TTC549 (cell line): Measurements from ENCODE around the gene RUFY3.
A peak's percentile ranks its signal among the peaks of the same experiment; 100 is the strongest.
"Not testable (repeated sequence)": the region's sequence is repeated elsewhere in the genome, so short reads cannot be mapped to it uniquely, and the experiment has no call there.

ENCODE experiments used
- FAIRE-seq: peaks from 2 replicates; lab custom pipeline; 2012; peaks lifted over from hg19 to GRCh38; lab: Jason Lieb, UNC

RUFY3 gene

GRCh38 chr4:70721747-70722146 lies at the start of gene RUFY3:
Gene RUFY3 (plus strand): TSS chr4:70721964. CDS start chr4:70722574, 610 bp downstream.
- FAIRE-seq = peak; percentile 94

- no peak for FAIRE-seq
Measured at GRCh38 chr4:70674191-70674590, 47.6 kb upstream of the RUFY3 start.

- no peak for FAIRE-seq
Measured at GRCh38 chr4:70674731-70675130, 47.0 kb upstream of the RUFY3 start.

- FAIRE-seq = no peak
Measured at GRCh38 chr4:70676554-70677090, 45.1 kb upstream of the RUFY3 start.

GRCh38 chr4:70678383-70678999 lies 43.3 kb upstream of the RUFY3 start:
- no peak for FAIRE-seq

GRCh38 chr4:70680934-70681333 lies 40.8 kb upstream of the RUFY3 start:
- no peak for FAIRE-seq

GRCh38 chr4:70681704-70682103 lies 40.1 kb upstream of the RUFY3 start:
- no peak for FAIRE-seq

- not testable (repeated sequence) for FAIRE-seq
Measured at GRCh38 chr4:70682142-70682541, 39.6 kb upstream of the RUFY3 start.

- no peak for FAIRE-seq
Measured at GRCh38 chr4:70687392-70687791, 34.4 kb upstream of the RUFY3 start.

GRCh38 chr4:70687821-70688794 lies 33.7 kb upstream of the RUFY3 start, which contains the start of gene UTP3:
Gene UTP3 (plus strand): TSS chr4:70688532. CDS start chr4:70688678, 146 bp downstream.
- peak; percentile 90 for FAIRE-seq

GRCh38 chr4:70688795-70689231 lies 33.0 kb upstream of the RUFY3 start:
- no peak for FAIRE-seq

GRCh38 chr4:70691661-70692060 lies 30.1 kb upstream of the RUFY3 start:
- no peak for FAIRE-seq

GRCh38 chr4:70694633-70695032 lies 27.1 kb upstream of the RUFY3 start:
- not testable (repeated sequence) for FAIRE-seq

GRCh38 chr4:70698435-70698834 lies 23.3 kb upstream of the RUFY3 start:
- not testable (repeated sequence) for FAIRE-seq

- FAIRE-seq = no peak
Measured at GRCh38 chr4:70700712-70701111, 21.1 kb upstream of the RUFY3 start.

GRCh38 chr4:70701271-70701670 lies 20.5 kb upstream of the RUFY3 start:
- FAIRE-seq = no peak

- not testable (repeated sequence) for FAIRE-seq
Measured at GRCh38 chr4:70702592-70702991, 19.2 kb upstream of the RUFY3 start.

GRCh38 chr4:70703619-70704214 lies 18.0 kb upstream of the RUFY3 start:
- FAIRE-seq = no peak

- no peak for FAIRE-seq
Measured at GRCh38 chr4:70704215-70704930, 17.4 kb upstream of the RUFY3 start.

- no peak for FAIRE-seq
Measured at GRCh38 chr4:70704931-70705182, 16.9 kb upstream of the RUFY3 start.

GRCh38 chr4:70705183-70706043 lies 16.4 kb upstream of the RUFY3 start:
- no peak for FAIRE-seq
